Left kidney (tissue), 8 donors: Measurements from ENCODE around the gene ISG15. TPM values are rescaled to one million over a fixed set of nuclear protein-coding genes. Genes with fewer than 3 reads are reported as not detected.
A peak's percentile ranks its signal among the peaks of the same experiment; 100 is the strongest.

Source experiments
- DNase-seq: peaks from one replicate; pipeline ENCODE4 v3.0.0-alpha.2; 2013
- long read RNA-seq, 8 donors: transcript quantifications; one replicate each; lab custom pipeline, GENCODE V29; 2026
- polyA plus RNA-seq: library from polyadenylated mRNA; unstranded; fragments of 120-200 nt; gene quantifications from one replicate; pipeline ENCODE4 v1.2.1, GENCODE V29; 2013; ENCODE audit not compliant: insufficient read length

The ISG15 gene
- 9.4 TPM for polyA plus RNA-seq
- long read RNA-seq, donor 1, transcript ISG15-201 (2 exons, 711 nt): major isoform, 16 of 22 reads
- long read RNA-seq, donor 1, partial matches to known transcripts: 6 of 22 reads
- long read RNA-seq, donor 1, other reads (novel, unspliced or antisense): 0 of 22 reads
- long read RNA-seq, donor 2, transcript ISG15-201 (2 exons, 711 nt): major isoform, 12 of 17 reads
- long read RNA-seq, donor 2, partial matches to known transcripts: 5 of 17 reads
- long read RNA-seq, donor 2, other reads (novel, unspliced or antisense): 0 of 17 reads
- long read RNA-seq, donor 3, transcript ISG15-201 (2 exons, 711 nt): major isoform, 9 of 9 reads
- long read RNA-seq, donor 3, partial matches to known transcripts: 0 of 9 reads
- long read RNA-seq, donor 3, other reads (novel, unspliced or antisense): 0 of 9 reads
- long read RNA-seq, donor 4, partial matches to known transcripts: 0 of 1 reads
- long read RNA-seq, donor 4, other reads (novel, unspliced or antisense): 0 of 1 reads
- long read RNA-seq, donor 5, transcript ISG15-201 (2 exons, 711 nt): major isoform, 21 of 29 reads
- long read RNA-seq, donor 5, partial matches to known transcripts: 8 of 29 reads
- long read RNA-seq, donor 5, other reads (novel, unspliced or antisense): 0 of 29 reads
- long read RNA-seq, donor 6, transcript ISG15-201 (2 exons, 711 nt): major isoform, 15 of 21 reads
- long read RNA-seq, donor 6, partial matches to known transcripts: 6 of 21 reads
- long read RNA-seq, donor 6, other reads (novel, unspliced or antisense): 0 of 21 reads
- long read RNA-seq, donor 7, transcript ISG15-201 (2 exons, 711 nt): major isoform, 21 of 21 reads
- long read RNA-seq, donor 7, partial matches to known transcripts: 0 of 21 reads
- long read RNA-seq, donor 7, other reads (novel, unspliced or antisense): 0 of 21 reads
- long read RNA-seq, donor 8, transcript ISG15-201 (2 exons, 711 nt): major isoform, 6 of 6 reads
- long read RNA-seq, donor 8, partial matches to known transcripts: 0 of 6 reads
- long read RNA-seq, donor 8, other reads (novel, unspliced or antisense): 0 of 6 reads

DNA sequence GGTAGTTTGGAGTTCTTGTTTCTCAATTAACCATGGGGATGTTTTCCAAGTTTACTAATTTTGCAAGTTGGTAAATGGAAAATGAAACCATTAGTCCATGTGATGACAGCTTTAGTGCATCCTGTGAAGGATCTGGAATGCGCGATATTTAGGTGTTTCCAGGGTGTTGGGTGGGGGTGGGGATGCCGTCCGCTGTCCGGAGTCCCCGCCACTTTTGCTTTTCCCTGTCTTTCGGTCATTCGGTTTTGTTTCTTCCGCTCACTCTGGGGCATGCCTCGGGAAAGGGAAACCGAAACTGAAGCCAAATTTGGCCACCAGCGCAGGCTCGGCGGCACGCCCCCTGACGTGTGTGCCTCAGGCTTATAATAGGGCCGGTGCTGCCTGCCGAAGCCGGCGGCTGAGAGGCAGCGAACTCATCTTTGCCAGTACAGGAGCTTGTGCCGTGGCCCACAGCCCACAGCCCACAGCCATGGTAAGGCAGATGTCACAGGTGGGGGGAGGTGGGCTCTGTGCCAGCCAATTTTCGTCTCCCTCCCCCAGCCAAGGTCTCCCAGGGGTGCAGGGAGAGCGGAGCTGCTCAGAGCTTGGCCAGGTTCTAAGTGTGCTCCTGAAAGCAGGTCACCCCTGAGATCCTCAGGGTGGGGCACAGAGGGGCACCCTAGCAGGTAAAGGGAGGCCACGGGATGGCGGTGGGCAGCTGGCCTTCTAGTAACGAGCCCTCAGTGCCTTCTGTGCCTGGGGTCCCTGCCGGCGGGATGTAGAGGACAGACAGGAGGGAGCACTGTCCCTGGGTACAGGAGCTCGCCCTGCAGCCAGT is at the start of gene ISG15:
ISG15 (plus strand) TSS at position 393 of the 817 bp plus-strand sequence; CDS start at position 470, 77 bp downstream.
- DNase-seq: peak; percentile 84

DNA sequence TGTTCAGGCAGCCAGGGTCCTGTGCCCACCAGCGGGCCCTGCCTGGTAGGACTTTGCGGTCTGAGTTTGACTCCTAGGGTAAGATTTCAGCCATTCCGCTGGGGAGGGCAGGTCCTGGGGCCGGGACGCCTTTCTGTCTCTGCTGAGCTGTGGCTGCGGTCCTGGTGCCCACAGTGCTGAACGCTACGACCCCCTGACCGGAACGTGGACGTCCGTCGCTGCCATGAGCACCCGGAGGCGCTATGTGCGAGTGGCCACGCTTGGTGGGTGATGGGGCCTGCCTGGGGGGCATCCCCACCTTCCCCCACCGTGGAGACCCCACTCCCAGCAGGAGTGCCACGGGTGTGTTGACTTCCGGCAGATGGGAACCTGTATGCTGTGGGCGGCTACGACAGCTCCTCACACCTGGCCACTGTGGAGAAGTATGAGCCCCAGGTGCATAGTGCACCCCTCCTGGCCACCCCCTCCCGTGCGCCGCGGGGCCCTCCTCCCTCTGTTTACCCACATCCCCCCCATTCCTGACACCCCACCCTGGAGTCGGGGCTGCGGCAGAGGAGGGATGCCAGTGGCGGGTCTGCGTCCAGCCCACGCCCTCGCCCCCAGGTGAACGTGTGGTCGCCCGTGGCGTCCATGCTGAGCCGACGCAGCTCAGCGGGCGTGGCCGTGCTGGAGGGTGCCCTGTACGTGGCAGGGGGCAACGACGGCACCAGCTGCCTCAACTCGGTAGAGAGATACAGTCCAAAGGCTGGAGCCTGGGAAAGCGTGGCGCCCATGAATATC is 49.4 kb upstream of the ISG15 start:
- DNase-seq: no peak

DNA sequence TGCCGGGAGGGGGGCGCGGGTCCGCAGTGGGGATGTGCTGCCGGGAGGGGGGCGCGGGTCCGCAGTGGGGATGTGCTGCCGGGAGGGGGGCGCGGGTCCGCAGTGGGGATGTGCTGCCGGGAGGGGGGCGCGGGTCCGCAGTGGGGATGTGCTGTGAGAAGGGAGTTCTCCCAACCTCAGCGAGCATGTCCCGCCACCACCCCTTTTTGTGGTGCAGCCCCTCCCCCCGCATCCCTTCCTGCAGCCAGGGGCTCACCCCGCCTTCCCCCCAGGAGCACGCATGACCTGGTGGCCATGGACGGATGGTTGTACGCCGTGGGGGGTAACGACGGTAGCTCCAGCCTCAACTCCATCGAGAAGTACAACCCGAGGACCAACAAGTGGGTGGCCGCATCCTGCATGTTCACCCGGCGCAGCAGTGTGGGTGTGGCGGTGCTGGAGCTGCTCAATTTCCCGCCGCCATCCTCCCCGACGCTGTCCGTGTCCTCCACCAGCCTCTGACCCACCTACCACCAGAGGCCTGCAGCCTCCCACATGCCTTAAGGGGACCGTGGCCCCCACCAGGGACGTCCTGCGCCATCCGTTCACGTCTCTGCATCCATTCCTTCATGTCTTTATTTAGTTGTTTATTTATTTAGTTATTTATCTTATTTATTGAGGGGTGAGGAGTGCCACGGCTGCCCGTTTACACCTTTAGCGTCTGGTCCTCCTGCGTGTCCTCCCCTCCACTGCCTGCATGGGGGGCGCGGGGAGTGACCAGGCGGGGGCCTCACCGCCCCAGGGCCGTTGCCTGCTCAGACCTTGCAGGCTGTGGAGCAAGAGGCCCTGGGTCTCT is 48.4 kb upstream of the ISG15 start:
- no peak for DNase-seq

- DNase-seq: no peak
Measured at GRCh38 chr1:965526-966134, 47.7 kb upstream of the ISG15 start.

DNA sequence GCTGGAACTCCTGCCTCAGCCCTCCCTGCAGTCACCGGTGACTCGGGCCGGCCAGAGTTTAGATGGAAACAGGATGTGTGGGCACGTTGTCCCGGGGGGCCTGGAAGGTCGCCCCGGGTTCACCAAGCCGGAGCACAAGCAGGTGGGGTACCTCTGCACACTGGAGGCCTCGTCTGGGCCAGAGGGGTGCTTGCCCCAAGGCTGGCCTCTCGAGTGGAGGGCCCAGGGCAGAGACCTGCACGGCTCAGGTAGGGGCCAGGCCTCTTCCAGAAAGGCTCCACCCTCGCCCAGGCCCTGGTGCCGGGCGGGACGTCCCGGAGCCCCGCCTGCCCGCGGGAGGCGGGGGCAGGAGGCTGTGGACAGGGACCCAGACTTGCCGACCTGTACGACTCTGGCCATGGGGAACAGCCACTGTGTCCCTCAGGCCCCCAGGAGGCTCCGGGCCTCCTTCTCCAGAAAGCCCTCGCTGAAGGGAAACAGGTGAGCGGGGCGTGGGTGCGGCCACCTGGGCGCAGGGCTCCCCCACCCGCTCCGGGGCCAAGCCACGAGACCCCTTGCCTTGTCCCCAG is 47.1 kb upstream of the ISG15 start, which contains the start of gene PLEKHN1:
PLEKHN1 (plus strand) TSS at position 348 of the 569 bp plus-strand sequence; CDS start at position 398, 50 bp downstream.
- no peak for DNase-seq

GRCh38 chr1:966704-967300 is 46.5 kb upstream of the ISG15 start:
- DNase-seq: no peak

DNA sequence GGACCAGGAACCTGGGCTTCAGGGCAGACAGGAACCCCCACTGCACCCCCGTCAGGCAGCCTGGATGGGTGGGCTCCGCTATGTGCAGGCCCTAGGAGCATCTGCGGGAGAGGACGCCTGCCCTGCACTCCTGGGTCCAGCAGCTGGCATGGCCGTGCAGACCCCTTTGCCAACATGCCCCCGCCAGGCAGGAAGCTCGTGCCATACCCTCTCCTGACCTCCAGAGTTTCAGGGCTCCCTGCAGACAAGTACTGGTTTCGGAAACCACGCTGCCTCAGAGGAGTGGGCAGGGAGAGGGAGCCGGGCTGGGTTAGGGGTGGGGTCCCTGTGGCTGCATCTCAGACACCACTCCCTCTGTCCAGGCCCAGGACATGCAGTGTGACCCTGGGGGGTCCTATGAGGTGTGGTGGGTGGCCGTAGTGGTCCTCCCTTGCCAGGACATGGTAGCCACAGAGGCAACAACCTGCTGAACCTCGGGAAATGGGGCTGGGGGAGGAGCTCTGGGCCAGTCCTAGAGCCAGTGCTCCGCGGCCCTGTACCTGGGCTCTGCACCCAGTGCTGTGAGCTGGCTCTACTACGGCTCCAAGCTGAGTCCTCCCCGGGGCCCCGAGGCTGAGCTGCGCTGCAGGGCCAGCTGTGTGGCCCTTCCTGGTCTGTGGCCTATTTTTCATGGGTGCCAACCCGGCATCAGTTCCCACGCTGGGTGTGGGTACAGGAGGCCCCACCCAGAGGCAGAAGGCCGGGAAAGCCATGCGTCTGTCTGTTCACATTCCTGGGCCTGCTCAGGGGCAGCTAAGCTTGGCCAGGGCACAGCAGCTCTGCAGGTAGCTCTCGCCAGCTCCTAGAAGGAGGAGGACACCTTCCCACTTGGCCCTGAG is 45.6 kb upstream of the ISG15 start:
- no peak for DNase-seq

GRCh38 chr1:969260-969855 is 43.9 kb upstream of the ISG15 start:
- no peak for DNase-seq

DNA sequence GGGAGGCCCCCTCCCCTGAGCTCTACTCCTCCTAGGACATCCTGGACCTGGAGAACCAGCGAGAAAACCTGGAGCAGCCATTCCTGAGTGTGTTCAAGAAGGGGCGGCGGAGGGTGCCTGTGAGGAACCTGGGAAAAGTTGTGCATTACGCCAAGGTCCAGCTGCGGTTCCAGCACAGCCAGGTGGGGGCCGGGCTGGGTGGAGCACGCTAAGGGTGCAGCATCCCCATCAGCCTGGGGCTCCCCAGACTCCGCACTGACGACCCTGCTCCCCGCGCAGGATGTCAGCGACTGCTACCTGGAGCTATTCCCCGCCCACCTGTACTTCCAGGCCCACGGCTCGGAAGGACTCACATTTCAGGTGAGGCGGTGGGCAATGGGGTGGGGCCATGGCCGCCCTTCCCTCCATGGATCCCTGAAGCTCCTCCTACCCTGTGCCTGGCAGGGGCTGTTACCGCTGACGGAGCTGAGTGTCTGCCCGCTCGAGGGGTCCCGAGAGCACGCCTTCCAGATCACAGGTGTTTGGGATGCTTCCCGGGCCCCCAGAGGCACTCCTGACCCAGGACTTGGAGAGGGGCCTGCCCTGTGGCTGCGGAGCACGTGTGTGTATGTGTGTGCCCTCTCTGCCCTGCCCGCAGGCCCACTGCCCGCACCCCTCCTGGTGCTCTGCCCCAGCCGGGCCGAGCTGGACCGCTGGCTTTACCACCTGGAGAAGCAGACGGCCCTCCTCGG is 42.9 kb upstream of the ISG15 start:
- DNase-seq: no peak

DNA sequence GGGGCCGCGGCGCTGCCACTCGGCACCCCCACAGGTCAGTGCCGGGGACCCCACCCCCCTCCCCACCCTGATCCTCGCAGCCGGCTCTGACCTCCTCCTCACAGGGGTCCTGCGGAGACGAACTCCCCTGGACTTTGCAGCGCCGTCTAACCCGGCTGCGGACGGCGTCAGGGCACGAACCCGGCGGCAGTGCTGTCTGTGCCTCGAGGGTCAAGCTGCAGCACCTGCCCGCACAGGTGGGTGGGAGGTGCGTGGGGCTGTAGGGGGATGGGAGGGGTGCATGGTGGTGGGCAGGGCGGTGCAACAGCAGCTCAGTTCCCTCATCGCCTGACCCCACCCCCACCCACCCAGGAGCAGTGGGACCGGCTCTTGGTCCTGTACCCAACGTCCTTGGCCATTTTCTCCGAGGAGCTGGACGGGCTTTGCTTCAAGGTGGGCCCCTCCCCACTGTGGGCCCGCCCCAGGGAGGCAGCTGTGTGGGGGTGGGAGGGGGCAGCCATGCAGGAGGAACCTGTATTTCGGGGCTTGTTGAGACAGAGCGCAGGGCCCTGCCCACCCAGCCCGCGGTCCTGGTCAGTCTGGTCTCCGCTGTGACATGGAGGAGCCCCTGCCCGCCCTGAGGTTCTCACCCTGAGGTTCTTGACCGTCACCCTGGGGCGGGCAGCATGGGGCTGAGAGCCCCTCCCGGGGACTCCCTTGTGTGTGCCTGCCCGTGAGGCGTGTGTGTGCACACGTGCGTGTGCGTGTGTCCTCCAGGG is 42.1 kb upstream of the ISG15 start:
- DNase-seq: no peak

DNA sequence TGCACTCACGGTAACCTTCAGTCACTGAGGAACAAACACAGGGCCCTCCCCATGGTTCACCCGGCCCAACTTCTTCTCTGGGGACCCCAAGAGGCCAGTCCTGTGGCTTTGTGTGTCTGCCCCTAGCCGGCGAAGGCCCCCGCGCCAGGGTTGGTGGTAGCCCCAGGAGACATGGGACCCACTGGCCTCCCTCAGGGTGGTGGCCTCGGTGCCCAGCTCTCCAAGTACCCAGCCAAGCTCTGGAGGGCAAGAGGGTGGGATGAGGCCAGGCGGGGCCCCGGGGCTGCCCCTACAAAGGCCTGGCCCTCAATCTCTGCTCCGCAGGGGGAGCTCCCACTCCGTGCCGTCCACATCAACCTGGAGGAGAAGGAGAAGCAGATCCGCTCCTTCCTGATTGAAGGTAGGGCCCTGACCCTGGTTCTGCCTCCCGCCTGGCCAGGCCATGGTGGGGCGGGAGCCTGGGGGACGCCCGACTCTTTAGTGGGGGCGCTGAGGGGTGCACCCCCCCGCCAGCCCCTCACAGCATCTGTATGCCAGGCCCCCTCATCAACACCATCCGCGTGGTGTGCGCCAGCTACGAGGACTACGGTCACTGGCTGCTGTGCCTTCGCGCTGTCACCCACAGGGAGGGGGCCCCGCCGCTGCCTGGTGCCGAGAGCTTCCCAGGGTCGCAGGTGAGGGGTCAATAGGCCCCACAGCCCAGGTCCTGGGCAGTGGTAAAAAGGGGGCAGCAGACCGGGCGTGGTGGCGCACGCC is 41.4 kb upstream of the ISG15 start:
- no peak for DNase-seq

DNA sequence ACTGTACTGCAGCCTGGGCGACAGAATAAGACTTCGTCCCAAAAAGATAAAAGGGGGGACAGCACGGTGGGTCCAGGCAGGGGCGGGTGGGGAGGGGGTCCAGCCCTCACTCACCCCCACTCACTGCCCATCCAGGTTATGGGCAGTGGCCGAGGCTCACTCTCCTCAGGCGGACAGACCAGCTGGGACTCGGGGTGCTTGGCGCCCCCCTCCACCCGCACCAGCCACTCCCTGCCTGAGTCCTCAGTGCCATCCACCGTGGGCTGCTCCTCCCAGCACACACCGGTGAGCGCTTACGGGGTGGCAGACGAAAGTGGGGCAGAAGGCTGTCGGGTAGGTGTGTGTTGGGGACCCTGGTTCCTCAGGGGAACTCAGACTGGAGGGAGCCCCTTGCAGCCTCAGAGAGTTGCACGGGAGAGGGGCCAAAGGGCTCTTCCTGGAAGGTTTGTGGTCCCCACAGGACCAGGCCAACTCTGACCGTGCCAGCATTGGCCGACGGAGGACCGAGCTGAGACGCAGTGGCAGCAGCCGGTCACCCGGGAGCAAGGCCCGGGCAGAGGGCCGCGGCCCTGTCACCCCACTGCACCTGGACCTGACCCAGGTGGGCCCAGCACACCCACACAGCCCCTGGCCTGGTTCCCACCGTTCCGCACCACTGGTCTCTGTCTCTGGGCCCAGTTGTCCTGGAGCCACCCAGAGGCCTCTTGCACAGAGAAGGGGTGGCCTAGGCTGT is 40.4 kb upstream of the ISG15 start:
- DNase-seq: no peak

GRCh38 chr1:973459-974292 is 39.6 kb upstream of the ISG15 start:
- DNase-seq: no peak
